Stimulated activated CD8-positive, alpha-beta memory T cell treated with anti-CD3 and anti-CD28 coated beads, Interleukin-15, amount 100 ng/mL, for 24 hours (primary cell): ENCODE results near the gene SLC49A3.
"Not testable (repeated sequence)": the region's sequence is repeated elsewhere in the genome, so short reads cannot be mapped to it uniquely, and the experiment has no call there.

Experiments
- DNase-seq: peaks from one replicate; pipeline ENCODE4 v3.0.0-alpha.2; 2020; ENCODE audit warnings: low read depth

SLC49A3 gene

DNA sequence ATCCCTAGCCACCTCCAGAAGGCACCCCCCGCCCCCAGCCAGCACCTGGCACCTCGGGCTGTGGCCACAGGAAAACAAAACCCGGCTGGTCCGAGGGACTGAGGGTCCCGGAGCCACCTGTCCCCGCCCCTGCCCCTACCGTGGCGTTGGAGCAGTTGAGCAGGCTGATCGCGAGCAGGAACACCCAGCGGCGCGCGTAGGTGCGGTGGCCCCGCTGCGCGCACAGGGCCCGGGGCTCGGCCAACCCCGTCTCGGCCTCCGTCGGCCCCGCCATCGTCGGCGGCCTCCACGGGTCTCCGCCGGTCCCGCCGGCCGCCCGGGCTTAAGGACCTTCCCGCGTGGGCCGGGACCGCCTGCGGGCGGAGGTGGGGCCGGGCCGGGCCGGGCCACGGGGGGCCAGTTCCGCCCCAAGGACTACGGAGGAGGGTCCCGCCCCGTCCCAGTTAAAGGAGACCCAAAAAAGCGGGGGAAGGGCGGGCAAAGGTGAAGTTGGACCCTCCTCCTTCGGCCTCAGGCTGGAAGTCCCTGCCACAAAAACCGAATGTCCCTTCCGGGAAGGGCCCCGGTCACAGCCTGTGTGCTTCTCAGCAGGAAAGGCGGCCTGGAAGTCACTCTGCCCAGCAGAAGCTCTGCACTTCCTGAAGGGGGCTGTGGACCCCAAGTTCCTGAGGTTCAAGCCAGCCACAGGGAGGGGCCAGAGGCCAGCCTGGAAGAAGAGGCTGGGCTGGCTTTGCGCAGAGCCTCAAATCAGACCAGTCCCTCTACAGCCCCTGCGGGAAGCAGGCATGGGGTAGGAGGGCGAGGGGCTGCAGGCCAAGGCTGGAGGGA, at the start of gene SLC49A3:
SLC49A3 (minus strand) TSS at position 298 of the 828 bp plus-strand sequence; CDS start at position 274, 24 bp downstream.
- DNase-seq, result no peak

DNA sequence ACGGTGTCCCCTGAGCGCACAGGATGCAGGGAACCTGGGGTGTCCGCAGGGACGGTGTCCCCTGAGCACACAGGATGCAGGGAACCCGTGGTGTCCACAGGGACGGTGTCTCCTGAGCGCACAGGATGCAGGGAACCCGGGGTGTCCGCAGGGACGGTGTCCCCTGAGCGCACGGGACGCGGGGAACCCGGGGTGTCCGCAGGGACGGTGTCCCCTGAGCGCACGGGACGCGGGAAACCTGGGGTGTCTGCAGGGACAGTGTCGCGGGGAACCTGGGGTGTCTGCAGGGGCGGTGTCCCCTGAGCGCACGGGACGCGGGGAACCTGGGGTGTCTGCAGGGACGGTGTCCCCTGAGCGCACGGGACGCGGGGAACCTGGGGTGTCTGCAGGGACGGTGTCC, 47.6 kb upstream of the SLC49A3 start:
- DNase-seq, result not testable (repeated sequence)

GRCh38 chr4:735583-735982, 46.6 kb upstream of the SLC49A3 start:
- DNase-seq, result no peak

GRCh38 chr4:734951-735350, 46.0 kb upstream of the SLC49A3 start:
- DNase-seq, result no peak

- no peak for DNase-seq
Observed at GRCh38 chr4:734075-734474, 45.1 kb upstream of the SLC49A3 start.

- no peak for DNase-seq
Observed at GRCh38 chr4:733631-733980, 44.7 kb upstream of the SLC49A3 start.

DNA sequence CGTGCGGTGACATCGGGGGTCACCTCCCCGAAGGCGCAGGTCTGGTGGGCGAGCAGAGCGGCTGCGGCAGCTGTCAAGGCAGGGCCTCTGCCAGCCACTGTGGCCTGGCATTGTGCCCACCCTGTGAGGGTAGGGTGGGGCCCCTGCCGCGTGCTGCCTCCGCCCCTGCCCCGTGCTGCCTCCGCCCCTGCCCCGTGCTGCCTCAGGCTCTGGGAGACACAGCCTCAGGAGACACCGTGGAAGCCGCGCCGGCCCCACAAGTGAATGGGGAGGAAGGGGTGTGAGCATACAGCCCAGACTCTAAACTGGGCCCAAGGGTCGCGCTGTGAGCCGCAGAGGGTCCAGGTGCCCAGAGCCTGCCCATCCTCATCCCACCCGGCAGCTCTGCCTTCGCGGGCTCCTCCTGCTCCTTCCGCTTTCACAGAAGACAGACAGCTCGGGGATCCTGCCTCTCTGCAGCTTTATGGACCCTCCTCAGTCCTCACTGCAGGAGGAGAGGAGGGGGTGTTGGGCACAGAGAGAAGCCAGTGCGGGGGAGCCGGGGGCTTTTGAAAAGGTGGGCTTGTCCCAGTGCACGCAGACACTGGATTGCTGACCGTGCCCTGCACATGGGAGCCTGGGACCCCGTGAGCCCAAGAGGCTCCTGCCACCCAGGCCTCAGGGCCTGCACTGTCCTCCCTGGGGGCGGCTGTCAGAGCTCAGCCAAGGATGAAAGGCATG, 44.1 kb upstream of the SLC49A3 start:
- DNase-seq, result no peak

- no peak for DNase-seq
Observed at GRCh38 chr4:732486-732885, 43.5 kb upstream of the SLC49A3 start.

- DNase-seq, result not testable (repeated sequence)
Observed at GRCh38 chr4:731954-732353, 43.0 kb upstream of the SLC49A3 start.

DNA sequence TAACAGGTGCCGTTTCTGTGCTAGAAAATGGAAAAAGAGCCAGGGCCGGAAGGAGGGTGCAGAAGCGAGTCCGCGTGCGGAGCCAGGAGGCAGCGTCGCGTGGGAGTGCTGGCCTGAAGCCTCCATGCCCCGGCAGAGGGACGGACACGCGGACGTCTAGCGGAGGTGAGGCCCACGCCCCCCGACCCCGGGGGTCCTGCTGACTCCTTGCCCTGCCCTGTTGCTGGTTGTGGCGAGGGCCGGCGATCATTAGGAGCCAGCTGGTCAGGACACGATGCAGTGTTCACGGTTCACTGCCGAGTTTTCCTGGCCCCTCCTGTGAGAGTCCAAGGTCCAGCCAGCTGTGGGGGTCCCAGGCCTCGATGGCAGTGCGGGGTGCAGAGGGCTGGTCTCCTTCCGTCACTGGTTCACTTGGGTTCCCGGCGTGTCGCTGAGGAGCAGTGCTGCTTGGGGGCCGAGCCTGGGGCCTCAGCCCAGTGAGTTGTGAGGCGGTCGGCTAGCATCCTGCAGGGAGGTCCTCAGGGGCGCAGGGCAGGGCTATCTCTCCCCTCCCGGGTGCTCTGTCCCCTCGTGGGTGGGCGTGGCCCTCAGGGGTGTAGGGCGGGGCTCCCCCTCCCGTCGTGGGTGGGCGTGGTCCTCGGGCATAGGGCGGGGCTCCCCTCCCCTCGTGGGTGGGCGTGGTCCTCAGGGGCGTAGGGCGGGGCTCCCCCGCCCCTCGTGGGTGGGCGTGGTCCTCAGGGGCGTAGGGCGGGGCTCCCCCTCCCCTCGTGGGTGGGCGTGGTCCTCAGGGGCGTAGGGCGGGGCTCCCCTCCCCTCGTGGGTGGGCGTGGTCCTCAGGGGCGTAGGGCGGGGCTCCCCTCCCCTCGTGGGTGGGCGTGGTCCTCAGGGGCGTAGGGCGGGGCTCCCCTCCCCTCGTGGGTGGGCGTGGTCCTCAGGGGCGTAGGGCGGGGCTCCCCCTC, 42.3 kb upstream of the SLC49A3 start:
- not testable (repeated sequence) for DNase-seq

DNA sequence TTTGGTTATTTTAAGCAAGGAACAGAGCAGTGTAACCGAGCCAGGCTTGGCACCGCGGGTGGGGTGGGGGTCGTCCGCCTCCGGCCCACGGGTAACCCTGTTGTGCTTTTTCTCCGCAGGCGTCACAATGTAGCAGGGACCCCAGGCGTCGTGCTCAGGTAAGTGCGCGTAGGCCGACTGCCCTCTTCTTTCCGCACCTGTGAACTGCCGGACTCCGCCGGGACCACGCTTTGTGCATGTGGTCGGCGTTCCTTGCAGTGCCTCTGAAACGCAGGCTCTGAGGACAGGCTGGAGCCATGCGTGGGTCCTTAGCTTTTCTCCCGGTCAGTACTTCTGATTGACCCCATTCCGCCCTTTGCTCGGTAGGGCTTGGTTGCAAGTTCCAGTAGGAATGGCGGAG, 41.6 kb upstream of the SLC49A3 start:
- DNase-seq, result no peak

DNA sequence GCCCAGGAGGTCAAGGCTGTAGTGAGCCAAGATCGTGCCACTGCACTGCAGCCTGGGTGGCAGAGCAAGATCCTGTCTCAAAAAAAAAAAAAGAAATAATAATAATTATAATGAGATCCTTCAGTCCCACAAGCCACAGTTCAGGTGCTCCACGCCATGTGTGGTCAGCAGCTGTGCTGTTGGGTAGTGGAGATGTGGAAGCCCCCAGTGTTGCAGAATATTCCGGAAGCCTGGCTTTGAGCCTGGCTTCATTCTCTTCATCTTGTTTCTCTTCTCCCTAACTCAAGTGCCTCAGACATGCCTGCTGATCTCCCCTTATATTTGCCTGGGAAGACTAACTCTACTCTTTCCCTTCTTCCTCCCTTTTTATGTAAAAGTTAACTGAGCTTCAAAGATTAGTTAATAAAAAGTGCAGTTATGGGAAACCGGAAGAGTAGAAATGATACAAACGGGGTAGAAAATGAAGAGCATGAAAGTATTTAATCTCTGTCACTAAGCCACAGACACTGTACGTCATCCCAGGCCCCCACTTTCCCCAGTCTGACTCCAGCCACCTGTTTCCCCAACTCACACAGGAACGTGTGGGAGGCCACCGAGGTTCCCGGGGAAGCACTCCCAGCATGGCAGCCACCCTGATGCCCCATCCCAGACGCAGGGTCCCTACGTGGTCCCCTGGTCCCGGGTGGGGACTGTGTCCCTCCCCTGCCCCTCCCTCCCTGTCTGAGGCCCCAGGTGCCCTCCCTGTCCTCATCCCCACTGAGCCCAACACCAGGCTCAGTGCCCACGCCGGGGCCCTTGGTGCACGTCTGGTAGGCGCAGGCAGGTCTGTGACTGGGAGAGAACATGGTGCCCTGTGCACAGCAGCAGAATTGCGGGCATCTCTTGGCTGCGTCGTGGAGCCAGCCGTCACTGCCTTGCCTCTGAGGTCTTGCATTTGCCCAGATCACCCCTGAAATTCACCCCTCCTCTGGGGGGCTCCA, 40.7 kb upstream of the SLC49A3 start:
- DNase-seq, result no peak

- DNase-seq, result no peak
Observed at GRCh38 chr4:727576-727975, 38.6 kb upstream of the SLC49A3 start.

DNA sequence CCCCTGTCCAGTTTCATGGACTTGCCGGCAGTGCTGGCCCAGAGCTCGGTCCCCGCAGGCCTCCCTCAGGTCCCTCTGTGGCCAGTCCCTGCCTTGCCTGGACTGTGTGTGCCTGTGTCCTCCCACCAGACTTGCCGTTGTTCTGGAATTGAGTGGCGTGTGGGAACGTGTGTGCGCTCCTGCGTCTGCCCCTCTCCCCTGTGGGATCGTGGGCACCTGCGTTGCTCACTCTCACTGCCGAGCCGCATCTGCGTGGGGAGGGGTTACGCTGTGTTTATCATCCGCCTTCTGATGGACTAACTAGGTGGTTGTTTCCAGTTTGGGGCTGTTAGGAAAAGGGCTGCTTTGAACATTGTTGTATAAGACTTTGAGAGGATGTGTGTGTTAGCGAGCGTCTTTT, 37.9 kb upstream of the SLC49A3 start:
- no peak for DNase-seq

- no peak for DNase-seq
Observed at GRCh38 chr4:726235-726787, 37.4 kb upstream of the SLC49A3 start.

DNA sequence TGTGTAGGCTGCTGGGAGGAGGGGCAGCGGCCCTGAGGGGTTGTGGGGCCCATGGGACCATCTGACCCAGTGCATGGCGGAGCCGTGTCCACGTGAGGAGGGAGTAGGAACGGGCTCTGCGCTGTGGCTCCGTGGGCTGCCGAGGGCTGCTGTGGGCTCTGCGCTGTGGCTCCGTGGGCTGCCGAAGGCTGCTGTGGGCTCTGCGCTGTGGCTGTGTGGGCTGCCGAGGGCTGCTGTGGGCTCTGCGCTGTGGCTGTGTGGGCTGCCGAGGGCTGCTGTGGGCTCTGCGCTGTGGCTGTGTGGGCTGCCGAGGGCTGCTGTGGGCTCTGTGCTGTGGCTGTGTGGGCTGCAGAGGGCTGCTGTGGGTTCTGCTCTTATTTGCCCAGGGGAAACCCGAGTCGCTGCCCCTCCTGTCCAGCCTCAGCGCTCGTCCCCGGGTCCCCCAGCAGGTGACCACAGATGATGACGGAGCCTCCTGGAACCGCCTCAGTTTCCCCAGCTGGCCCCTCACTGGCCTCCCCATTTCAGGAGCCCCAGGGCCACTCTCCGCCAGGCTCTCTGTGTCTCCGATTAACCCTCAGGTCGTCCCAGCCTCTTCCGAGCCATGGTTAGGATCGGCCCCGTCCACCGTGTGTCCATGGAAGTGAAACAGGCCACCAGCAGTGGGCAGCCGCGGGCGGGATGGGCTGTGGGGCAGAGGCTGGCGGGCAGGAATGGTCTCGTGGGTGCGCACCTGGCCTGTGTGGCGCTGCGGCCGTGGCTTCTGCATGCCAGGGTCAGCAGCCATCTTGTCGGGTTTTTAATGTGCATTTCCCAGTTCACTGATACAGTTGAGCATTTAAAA, 36.7 kb upstream of the SLC49A3 start:
- no peak for DNase-seq

DNA sequence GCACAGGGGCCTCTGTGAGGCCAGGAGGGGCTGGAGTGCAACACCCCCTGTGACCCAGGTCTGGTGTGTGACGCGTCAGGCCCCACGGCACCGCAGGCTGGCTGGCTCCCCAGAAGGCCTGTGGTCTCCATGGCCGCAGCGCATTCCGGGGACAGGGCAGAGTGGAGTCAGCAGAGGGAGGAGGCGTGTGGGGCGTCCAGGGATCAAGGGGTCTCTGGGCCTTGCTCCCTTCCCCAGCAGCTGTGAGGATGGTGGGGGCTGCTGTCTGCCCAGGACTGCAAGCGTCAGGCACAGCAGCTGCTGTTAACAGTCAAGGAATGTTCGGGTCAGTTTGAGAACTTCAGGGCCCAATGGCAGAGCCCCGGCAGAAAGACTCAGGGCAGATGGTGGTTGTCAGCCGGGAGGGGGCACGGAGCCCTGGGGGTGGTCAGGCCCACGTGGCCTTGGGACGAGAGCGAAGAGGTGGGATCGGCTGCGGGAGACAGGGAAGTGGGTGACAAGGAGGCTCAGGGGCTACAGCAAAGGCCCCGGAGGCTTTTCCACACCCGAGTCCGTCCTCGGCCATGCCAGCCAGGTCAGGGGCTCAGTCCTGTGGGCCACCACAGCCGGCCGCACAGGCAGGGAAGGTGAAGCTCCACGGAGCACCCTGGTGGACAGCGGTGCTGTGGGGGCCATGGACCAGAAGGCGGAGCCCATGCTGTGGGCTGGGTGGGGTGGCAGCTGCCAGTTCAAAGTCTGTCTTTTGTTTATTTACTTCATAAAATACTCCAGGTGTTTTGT, 35.0 kb upstream of the SLC49A3 start:
- DNase-seq, result no peak

GRCh38 chr4:722851-723360, 34.0 kb upstream of the SLC49A3 start:
- no peak for DNase-seq
